Stomach smooth muscle (tissue), 2 donors: ENCODE measurements around the gene KLHL26.

ENCODE experiments used
- H3K27ac ChIP-seq: one replicate; pipeline ENCODE4 v1.7.0; 2013; ENCODE audit warnings: mild to moderate bottlenecking, low read length, inconsistent platforms
- H3K27me3 ChIP-seq, 2 donors: one replicate each; pipeline ENCODE4 v1.7.0; 2013; ENCODE audit warnings: low read length in 2 of 2; ENCODE audit not compliant: insufficient read depth in 2 of 2, control insufficient read depth in 1 of 2
- H3K36me3 ChIP-seq, 2 donors: one replicate each; pipeline ENCODE4 v1.7.0; 2013; ENCODE audit warnings: low read length in 2 of 2; ENCODE audit not compliant: control insufficient read depth in 2 of 2, insufficient read depth in 2 of 2
- H3K4me1 ChIP-seq: one replicate; pipeline ENCODE4 v1.7.0; 2013; ENCODE audit warnings: low read length; ENCODE audit not compliant: control insufficient read depth, insufficient read depth
- H3K4me3 ChIP-seq, 2 donors: one replicate each; pipeline ENCODE4 v1.7.0; 2013; ENCODE audit warnings: low read length in 2 of 2
- H3K9ac ChIP-seq, 2 donors: one replicate each; pipeline ENCODE4 v1.7.0; 2013; ENCODE audit warnings: low read length in 2 of 2, mild to moderate bottlenecking in 1 of 2
- H3K9me3 ChIP-seq, 2 donors: one replicate each; pipeline ENCODE4 v1.7.0; 2013; ENCODE audit warnings: low read length in 2 of 2; ENCODE audit not compliant: control insufficient read depth in 2 of 2
- donor health status: healthy.
- donor health status: Pancreatic carcinoma.

The KLHL26 gene

GRCh38 chr19:18608805-18609716, 27.8 kb upstream of the KLHL26 start:
- Histone ChIP-seq H3K4me3 (no peak overlapping the region), H3K9me3 (no peaks in the 10 kb centered on the region), H3K27me3 (peaks cover 60 to 91% of the 10 kb centered on the region in 2 donors), H3K27ac (no peak overlapping the region), H3K4me1 (peaks cover 33% of the 10 kb centered on the region), H3K9ac (no peak overlapping the region), H3K36me3 (no peaks in the 10 kb centered on the region)

- H3K9me3 ChIP-seq, result no peaks in the 10 kb centered on the region
- H3K27ac ChIP-seq, result no peak overlapping the region
- H3K36me3 ChIP-seq, result no peaks in the 10 kb centered on the region
- H3K4me1 ChIP-seq, result peaks cover 33% of the 10 kb centered on the region
- no peak overlapping the region for H3K9ac ChIP-seq
- no peak overlapping the region for H3K4me3 ChIP-seq
- peaks cover 65 to 91% of the 10 kb centered on the region in 2 donors for H3K27me3 ChIP-seq
These were observed 27.1 kb upstream of the KLHL26 start for GRCh38 chr19:18609717-18610051.

GRCh38 chr19:18610245-18610555, 26.6 kb upstream of the KLHL26 start:
- peaks cover 60 to 86% of the 10 kb centered on the region in 2 donors for H3K27me3 ChIP-seq
- H3K27ac ChIP-seq, result no peak overlapping the region
- no peaks in the 10 kb centered on the region for H3K36me3 ChIP-seq
- H3K4me3 ChIP-seq, result no peak overlapping the region
- H3K4me1 ChIP-seq, result peaks cover 33% of the 10 kb centered on the region
- H3K9me3 ChIP-seq, result no peaks in the 10 kb centered on the region
- H3K9ac ChIP-seq, result no peak overlapping the region

- Histone ChIP-seq H3K36me3 (no peaks in the 10 kb centered on the region), H3K27me3 (peaks cover 56 to 81% of the 10 kb centered on the region in 2 donors), H3K9me3 (no peaks in the 10 kb centered on the region), H3K27ac (no peak overlapping the region), H3K4me1 (peaks cover 33% of the 10 kb centered on the region), H3K4me3 (no peak overlapping the region), H3K9ac (no peak overlapping the region)
These were observed 26.1 kb upstream of the KLHL26 start for GRCh38 chr19:18610556-18611326.

GRCh38 chr19:18611327-18612050, 25.3 kb upstream of the KLHL26 start:
- H3K9ac ChIP-seq, result no peak overlapping the region
- no peaks in the 10 kb centered on the region for H3K36me3 ChIP-seq
- H3K9me3 ChIP-seq, result no peaks in the 10 kb centered on the region
- peaks cover 30% of the 10 kb centered on the region for H3K4me1 ChIP-seq
- H3K4me3 ChIP-seq, result peak overlapping the region; percentile 56 to 69
- no peak overlapping the region for H3K27ac ChIP-seq
- H3K27me3 ChIP-seq, result peaks cover 59 to 80% of the 10 kb centered on the region in 2 donors

GRCh38 chr19:18612051-18612771, 24.6 kb upstream of the KLHL26 start:
- peaks cover 62 to 79% of the 10 kb centered on the region in 2 donors for H3K27me3 ChIP-seq
- peaks cover 29% of the 10 kb centered on the region for H3K4me1 ChIP-seq
- H3K9ac ChIP-seq, result no peak overlapping the region
- H3K27ac ChIP-seq, result no peak overlapping the region
- H3K4me3 ChIP-seq, result peak overlapping the region; percentile 56 to 69
- no peaks in the 10 kb centered on the region for H3K36me3 ChIP-seq
- H3K9me3 ChIP-seq, result no peaks in the 10 kb centered on the region

GRCh38 chr19:18612772-18613588, 23.8 kb upstream of the KLHL26 start, which contains the start of gene TMEM59L:
Gene TMEM59L (plus strand): TSS chr19:18612870. CDS start chr19:18612959, 89 bp downstream.
- H3K4me1 ChIP-seq, result peaks cover 21% of the 10 kb centered on the region
- peaks cover 65 to 77% of the 10 kb centered on the region in 2 donors for H3K27me3 ChIP-seq
- no peak within 1 kb of the TSS for H3K27ac ChIP-seq
- no peak within 1 kb of the TSS for H3K9ac ChIP-seq
- H3K36me3 ChIP-seq, result no peaks in the 10 kb centered on the region
- peak within 1 kb of the TSS; percentile 56 to 69 for H3K4me3 ChIP-seq
- H3K9me3 ChIP-seq, result no peaks in the 10 kb centered on the region

GRCh38 chr19:18613589-18614234, 23.1 kb upstream of the KLHL26 start:
- Histone ChIP-seq H3K27me3 (peaks cover 58 to 70% of the 10 kb centered on the region in 2 donors), H3K36me3 (no peaks in the 10 kb centered on the region), H3K9ac (no peak overlapping the region), H3K27ac (no peak overlapping the region), H3K4me1 (peaks cover 21% of the 10 kb centered on the region), H3K4me3 (no peak overlapping the region), H3K9me3 (no peaks in the 10 kb centered on the region)

- H3K27ac ChIP-seq, result no peak overlapping the region
- no peak overlapping the region for H3K4me3 ChIP-seq
- H3K9ac ChIP-seq, result no peak overlapping the region
- H3K9me3 ChIP-seq, result no peaks in the 10 kb centered on the region
- H3K27me3 ChIP-seq, result peaks cover 40 to 47% of the 10 kb centered on the region in 2 donors
- H3K36me3 ChIP-seq, result no peaks in the 10 kb centered on the region
- peaks cover 18% of the 10 kb centered on the region for H3K4me1 ChIP-seq
These were observed 20.8 kb upstream of the KLHL26 start for GRCh38 chr19:18616023-18616422.
